Cardiac fibroblast (primary cell): Measurements from ENCODE around the gene MISP3.

Source experiments
- DNase-seq, 2 donors: peaks; one replicate each; pipeline versions ENCODE4 v3.0.0 to v3.0.0-alpha.2; 2010; ENCODE audit warnings: low read depth in 2 of 2
- H3K4me3 ChIP-seq, 2 donors: replicated peaks in 1 of 2; 1 replicate in 1 of 2; 2 replicates in 1 of 2; pipeline ENCODE4 v1.5.1; 2011; ENCODE audit warnings: low read depth in 2 of 2, low read length in 2 of 2, mild to moderate bottlenecking in 2 of 2, moderate library complexity in 1 of 2
- TF ChIP-seq, protein P1 (sequence below): IDR thresholded peaks from one replicate; pipeline ENCODE4 v1.5.1; 2011; ENCODE audit warnings: low read depth, mild to moderate bottlenecking, low read length, inconsistent platforms

MISP3 gene

DNA sequence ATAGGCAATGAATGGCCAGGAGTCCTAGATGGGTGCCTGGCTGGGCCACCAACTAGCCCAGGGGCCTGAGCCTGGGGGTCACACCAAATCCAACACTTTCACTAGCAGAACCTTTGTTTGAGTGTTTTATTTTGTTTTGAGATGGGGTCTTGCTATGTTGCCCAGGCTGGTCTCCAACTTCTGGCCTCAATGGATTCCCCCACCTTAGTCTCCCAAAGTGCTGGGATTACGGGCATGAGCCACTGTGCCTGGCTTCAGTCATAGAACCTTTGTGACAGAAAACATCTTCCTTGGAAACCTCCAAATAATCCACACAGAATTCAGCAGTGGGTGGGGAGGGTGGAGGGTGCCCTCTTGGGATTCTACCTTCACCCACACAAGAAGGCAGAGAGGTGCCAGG lies 38.9 kb downstream of the MISP3 start:
- H3K4me3 ChIP-seq, result no peak overlapping the region
- DNase-seq, result no peak
- TF ChIP-seq, protein P1, sequence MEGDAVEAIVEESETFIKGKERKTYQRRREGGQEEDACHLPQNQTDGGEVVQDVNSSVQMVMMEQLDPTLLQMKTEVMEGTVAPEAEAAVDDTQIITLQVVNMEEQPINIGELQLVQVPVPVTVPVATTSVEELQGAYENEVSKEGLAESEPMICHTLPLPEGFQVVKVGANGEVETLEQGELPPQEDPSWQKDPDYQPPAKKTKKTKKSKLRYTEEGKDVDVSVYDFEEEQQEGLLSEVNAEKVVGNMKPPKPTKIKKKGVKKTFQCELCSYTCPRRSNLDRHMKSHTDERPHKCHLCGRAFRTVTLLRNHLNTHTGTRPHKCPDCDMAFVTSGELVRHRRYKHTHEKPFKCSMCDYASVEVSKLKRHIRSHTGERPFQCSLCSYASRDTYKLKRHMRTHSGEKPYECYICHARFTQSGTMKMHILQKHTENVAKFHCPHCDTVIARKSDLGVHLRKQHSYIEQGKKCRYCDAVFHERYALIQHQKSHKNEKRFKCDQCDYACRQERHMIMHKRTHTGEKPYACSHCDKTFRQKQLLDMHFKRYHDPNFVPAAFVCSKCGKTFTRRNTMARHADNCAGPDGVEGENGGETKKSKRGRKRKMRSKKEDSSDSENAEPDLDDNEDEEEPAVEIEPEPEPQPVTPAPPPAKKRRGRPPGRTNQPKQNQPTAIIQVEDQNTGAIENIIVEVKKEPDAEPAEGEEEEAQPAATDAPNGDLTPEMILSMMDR, result no peak

DNA sequence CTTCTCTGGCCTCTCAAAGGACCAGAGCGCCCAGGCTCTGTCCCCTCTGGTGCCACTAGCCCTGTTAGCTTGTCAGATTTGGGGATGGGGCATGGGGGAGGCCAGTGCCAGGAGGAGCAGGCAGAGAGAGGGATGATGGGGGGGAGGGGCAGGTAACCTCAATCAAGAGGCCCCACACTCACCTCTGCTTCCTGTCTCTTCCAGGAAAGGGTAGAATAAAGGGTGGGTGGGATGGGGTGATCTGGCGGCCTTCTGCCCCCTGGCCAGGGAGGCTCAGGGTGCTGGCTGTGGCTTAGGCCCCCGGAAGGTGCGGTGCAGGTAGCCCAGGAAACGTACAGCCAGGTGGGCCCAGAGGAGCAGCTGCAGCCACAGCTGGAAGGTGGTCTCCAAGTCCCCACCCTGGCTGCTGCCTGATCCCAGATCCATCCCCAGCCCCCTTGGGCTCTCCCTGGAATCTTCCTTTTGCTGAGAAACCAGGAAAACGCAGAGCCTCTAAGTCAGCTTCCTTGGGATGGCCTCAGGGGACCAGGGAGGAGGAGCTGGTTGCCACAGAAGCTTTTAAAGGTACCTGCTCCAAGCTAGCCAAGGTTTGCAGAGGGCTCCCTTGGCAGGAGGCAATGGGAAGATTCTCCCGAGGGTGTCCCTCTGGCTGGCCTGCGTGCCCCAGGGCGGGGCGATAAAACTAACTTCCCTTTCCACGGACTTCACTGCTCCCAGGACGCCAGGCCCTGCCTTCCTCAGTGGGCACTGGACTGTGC lies 39.6 kb downstream of the MISP3 start:
- DNase-seq, result peak; percentile 54 to 57
- TF ChIP-seq, protein P1, result no peak
- H3K4me3 ChIP-seq, result peak overlapping the region; percentile 21 to 26

DNA sequence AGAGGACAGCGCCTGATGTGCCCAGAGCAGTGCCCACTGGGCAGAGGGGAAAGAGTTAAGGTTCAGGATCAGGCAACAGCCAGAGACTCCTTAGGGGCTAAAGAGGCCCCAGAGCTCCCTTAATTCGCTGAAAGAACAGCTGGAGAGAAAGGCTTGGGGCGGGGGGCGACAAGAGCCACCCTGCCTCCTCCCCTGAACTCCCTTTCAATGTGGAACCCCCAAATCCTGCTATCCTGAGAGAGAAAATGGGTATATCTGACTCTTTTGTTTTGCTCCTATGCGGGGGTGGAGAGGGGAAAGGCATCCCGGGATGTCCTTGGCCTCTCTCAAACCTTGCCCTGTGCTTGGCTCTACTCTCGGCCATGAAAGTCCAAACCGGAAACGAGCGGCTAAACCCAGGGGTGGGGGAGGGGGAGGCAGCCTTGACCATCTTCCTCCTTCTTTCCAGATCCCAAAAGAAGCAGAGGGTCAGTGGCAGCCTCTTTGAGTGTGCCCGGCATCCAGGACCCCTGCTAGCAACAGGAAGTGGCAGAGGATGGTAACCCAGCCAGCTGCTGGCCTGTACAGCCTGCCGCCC lies 40.3 kb downstream of the MISP3 start:
- peak overlapping the region; percentile 3 to 14 for H3K4me3 ChIP-seq
- peak in 1 of 2 donors; percentile 51 for DNase-seq
- TF ChIP-seq, protein P1, result no peak

DNA sequence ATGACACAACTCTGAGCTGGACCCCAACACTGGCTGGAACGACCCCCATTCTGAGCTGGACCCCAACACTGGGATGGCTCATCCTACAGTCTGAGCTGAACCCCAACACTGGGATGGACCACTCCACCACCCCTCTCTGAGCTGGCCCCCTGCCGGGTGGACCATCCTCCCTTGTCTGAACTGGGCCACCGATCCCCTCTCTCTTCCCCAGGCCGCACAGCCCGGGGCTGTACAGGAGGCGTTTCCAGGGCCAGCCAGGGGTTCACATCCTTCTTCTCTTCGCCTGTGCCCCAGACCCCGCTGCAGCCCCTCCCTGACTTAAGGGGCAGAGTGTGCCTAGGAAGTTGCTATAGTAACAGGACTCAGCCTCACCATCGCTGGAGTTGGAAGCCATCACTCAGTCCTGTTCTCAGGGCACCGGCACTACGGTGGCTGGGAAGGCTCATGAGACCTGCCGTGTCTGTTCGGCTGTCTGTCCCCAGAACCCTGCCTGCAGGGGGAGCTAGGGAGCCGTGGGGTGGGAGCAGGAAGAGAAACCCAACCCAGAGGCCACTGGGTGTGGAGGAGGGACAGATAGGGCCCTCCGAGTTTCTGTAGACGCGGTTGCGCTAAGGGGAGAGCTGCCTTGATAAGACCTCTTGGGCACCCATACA lies 41.3 kb downstream of the MISP3 start:
- no peak overlapping the region for H3K4me3 ChIP-seq
- TF ChIP-seq, protein P1, result peak; percentile 25
- DNase-seq, result no peak

DNA sequence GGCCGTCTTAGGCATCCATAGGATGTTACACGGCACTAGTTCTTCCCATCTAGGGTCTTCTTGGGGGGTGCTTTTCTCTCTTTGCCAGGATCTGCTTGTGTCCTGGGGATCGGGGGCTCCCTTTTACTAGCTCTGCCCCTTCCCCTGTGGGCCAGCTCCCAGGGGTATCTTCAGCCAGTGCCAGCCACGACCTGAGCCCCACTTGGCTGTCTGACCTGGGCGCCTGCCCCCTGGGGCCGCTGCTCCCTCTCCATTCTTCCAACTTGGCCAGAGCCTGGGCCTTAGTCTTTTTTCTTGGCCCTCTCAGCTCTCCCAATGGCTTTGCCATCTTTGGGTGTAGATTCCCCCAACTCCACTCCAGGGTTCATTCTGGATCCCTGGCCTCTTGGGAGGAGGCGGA lies 41.9 kb downstream of the MISP3 start:
- no peak for DNase-seq
- TF ChIP-seq, protein P1, result no peak
- H3K4me3 ChIP-seq, result no peak overlapping the region

DNA sequence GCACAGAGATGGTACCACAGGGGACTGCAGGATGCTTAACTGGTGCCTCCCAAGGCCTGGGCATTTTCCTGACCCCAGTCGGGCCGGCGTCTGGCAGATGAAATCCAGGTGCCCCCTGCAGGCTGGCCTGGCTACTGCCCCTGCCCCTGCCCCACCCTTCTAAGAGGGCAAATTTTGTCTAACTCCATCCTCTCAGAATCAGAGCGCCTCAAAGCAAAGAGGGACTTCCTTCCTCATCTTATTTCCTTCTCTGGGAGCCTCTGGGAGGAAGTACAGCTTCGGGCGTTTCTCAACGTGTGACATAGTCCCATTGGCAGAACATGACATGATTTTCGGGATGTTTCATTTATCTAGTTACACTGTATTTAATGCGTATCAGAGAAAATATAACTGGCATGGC lies 42.3 kb downstream of the MISP3 start:
- H3K4me3 ChIP-seq, result no peak overlapping the region
- DNase-seq, result peak; percentile 40 to 51
- TF ChIP-seq, protein P1, result peak; percentile 70
